ENCODE data around the gene PCGF2. TPM values are rescaled to one million over a fixed set of nuclear protein-coding genes. Genes with fewer than 3 reads are reported as not detected.
"Not testable (repeated sequence)": the region's sequence is repeated elsewhere in the genome, so short reads cannot be mapped to it uniquely, and the experiment has no call there.

The PCGF2 gene
- total RNA-seq, 1 donor from 2014 or later = 8.2 TPM

DNA sequence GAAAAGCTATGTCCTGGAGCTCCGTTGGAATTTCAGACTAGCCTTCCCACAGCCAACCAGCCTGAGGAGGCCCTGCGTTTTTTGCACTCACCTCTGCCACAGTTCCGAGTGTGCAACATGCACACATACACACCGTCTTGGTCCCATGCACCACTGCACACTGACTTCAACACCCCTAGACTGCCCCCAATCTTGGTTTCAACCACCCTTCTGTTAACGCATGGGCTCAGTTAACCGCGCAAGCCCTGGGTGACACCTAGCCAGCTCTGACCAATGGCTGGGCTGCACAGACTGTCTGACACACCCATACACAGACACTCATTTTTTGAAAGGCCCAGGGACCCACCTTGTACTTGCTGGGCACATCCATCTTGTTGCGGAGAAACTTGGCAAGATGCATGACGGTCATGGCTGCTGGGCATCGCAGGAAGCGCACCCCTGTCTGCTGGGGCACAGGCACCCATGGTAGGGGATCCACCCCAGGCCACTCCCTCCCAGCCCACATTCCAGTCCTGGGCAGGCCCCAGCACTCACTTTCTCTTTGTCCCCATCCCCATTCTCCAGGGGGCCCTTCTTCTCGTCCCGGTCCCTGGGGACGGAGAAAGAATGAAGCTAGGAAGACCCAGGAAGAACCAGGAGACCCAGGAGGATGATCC is 10.0 kb downstream of the PCGF2 start:
- DNase-seq (ENCODE audit: low spot score in 2 of 2) (no peak), FAIRE-seq (no peak)

DNA sequence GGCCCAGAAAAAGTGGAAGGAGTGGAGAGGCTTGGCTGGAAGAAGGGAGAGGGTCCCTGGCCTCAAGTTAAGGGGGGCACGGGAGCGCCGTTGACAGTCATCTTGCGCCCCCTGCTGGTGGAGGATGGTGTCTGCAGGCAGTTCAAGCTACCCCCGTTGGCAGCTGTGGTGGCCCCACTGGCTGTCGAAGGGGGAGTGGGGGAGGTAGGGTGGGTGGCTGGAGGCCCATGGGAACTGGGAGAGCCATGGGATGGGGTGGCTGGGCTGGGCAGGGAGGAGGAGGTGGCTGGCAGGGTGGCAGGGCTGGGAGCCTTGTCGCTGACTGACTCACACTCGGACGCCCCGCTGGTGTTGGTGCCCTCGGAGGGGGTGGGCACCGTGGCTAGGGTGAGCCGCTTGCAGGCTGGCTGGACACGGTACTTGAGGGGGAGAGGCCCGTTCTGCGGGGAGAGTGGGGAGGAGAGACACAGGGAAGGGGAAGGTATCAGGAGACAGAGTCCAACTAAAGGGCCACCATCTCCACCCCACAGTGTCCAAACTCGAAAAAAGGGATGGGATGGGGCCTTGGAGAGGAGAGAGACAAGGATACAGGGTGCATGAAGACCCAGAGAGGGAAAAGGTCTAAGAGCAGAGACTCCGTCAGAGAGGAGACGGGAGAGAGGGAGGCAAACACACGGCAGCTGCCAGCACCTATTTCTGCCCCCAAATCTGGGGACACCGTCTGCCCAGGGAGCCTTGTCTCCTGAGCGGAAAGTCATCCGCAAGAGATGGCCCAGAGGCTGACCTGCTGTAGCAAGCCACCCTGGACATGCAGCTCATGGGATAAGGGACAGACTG is 12.8 kb downstream of the PCGF2 start:
- DNase-seq (ENCODE audit: low spot score in 2 of 2) = peak; percentile 78 to 87
- no peak for FAIRE-seq

DNA sequence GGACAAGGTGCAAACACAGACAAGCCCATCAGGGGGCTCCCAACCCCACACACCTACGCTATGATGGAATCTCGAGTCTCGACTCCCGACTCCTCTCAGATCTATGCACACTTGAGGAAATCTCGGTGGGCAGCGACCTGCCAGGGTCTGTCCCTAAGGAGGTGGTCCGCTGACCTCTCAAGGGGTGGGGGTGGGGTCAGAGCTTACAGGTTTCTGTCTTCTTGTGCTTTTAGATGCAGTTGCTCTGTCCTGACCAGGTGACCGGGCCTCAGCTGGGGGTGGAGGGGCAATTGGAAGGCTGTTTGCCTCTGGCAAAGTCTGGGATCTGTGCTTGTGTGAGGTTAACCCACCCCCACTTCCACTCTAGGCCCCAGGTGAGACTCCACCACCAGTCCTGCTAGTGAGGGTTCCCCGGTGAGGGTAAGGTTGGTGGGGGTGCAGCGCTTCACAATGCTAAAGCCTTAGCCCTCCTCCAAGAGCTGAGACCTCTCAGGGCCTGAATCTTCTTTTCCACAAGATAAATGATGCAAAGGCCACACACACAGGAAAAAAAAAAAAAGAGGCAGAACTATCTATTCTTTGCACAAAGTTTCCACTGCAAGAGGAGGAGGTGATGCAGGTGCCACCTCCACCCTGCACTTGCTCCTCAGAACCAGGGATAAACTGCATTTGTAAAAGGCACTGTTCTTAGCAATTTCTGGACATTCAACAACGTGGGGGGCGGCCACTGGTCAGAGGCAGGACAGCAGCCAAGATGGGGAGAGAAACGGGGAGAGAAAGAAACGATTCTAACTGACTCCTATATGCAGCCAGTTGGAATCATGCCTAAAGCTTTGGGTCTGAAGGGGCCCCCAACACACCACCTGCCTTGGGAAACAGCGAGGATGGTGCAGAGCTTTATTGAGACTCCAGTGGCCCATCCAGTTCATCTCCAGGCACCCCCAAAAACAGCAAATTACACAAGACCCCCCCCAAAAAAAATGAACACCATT is 13.9 kb downstream of the PCGF2 start:
- no peak for DNase-seq (ENCODE audit: low spot score in 2 of 2)

DNA sequence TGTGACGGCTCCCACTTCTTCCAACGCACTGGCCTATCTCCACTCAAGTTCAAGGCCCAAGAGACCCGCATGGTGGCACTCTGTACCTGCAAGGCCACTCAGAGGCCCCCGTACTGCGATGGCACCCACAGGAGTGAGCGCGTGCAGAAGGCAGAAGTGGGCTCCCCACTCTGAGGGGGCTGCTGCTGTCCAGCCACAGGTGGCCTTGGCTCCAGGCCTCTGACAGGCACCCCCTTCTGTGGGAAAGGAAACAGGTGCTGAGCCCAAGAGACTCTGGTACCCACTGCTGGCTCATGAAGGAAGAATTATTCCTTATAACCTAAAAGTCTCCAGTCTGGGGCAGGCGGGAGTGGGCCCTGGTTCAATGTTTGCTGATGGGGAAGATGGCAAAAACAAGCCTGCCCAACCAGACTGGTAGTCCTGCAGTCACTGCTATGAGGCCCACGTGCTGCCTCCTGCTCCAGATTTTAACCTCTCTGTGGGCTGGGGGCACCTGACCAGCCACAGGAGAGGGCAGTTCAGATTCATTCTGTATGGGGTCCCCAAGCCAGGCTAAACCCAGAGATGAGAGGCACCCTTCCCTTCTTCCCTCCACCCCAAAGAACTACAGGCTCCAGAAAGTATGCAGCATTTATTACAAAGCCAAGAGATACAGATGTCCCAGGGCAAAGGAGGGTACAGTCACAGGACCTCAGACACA is 14.7 kb downstream of the PCGF2 start:
- DNase-seq (ENCODE audit: low spot score in 2 of 2) (no peak), FAIRE-seq (no peak)

More for the DNA sequence above, 13.9 kb downstream of the PCGF2 start:
- FAIRE-seq = no peak

DNA sequence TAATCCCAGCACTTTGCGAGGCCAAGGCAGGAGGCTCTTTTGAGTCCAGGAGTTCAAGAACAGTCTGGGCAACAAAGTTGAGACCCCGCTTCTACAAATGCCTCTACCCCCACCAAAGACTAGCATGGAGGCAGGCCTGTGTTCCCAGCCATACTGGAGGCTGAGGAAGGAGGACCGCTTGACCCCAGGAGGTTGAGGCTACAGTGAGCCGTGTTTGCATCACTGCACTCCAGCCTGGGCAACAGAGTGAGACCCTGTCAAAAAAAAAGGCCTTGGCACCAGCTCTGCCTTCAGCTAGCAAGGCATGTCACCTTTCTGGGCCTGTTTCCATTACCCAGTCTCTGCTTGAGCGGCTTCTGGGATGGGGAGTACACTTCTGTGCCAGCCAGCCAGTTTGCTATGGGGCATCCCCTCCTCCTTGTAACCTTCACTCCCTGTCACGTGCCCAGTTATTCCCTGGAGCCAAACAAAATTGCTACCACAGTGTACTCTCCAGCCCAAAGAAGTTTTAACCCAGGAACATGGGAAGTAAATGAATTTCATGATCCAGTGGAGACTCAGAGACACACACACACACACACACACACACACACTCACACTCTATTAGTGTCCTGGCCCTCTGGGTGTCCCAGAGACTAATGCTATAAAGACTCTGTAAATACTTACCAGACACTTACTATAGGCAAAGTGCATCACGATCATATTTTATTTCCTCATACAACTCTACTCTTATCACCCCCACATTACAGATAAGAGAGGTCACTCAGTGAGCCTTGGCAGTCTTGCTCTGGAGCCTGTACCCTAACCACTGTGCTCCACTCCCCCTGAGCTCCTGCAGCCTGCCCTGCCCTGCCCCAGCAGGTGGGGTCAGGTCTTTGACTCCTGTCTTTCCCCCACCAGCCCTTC is 15.5 kb downstream of the PCGF2 start:
- no peak for FAIRE-seq
- no peak for DNase-seq (ENCODE audit: low spot score in 2 of 2)

DNA sequence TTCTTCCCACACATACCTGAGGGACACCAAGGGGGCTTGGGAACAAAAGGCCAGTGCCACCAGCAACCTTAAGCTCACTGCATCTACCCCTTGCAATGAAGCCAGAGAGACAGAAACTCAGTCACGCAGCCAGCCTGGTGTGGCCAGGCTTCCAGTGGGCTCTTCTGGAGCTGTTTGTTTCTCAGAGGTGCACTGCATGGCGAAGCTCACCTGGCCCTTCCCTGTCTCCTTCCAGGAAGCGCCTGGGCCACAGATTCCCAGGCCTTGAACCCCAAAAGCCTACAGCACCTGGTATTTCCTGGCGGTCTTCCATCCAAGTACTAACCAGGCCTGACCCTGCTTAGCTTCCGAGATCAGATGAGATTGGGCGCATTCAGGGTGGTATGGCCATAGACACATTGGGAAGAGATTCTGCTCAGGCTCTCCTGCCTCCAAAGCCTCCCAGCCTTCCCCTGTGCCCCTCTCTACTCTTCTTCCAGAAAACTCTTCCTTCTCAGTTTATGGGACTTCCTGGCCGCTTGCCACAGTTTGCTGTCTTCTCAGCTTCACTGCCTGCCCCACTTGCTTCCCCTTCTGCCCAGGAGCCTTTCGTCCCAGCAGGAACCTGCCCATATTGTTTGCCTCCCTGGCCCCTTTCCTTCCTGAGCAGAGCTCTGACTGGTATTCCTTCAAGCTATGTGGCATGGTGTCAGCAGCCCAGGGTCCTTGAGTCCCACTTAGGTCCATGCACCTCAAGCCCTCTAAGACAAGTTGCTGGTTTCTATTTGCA is 16.4 kb downstream of the PCGF2 start:
- DNase-seq (ENCODE audit: low spot score in 2 of 2) = no peak
- FAIRE-seq = no peak

DNA sequence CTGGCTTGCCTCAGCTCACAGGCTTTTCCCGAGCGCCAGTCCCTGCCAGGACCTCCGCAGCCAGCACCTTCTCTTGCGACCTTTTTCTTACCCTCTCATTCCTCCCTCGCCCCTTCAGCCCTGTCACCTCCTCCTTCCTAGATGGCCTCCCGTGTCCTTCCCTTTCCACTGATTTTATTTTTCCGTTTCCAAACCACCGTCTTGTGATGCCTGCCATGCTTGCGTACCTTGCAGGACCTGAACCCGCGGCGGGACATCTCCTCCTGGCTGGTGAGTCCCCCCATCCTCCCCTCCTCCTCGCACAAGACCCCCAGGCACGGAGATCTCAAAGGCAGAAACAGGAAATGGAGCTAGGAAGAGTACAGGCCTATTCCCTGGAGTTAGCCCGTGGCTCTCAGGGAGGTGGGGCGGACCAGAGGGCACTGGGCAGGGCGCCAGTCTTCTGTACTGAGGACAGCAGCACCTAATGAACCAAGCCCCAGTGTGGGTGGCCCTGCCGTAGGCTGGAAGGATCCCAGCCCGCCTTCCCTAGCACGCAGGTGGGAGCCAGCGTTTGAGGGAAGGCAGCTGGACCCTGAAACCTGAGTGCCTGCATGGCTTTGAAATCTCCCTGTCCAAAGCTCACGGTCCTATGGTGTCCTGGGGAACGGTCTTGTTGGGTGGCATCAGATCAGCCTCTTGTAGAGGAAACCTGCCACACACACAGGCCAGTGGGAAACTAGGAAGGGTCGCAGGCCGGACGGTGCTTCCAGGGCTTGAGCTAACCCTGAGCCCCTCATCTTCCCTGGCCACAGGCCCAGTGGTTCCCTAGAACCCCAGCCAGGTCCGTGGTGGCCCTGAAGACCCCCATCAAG is 17.4 kb downstream of the PCGF2 start:
- DNase-seq (ENCODE audit: low spot score in 2 of 2) = no peak
- no peak for FAIRE-seq

DNA sequence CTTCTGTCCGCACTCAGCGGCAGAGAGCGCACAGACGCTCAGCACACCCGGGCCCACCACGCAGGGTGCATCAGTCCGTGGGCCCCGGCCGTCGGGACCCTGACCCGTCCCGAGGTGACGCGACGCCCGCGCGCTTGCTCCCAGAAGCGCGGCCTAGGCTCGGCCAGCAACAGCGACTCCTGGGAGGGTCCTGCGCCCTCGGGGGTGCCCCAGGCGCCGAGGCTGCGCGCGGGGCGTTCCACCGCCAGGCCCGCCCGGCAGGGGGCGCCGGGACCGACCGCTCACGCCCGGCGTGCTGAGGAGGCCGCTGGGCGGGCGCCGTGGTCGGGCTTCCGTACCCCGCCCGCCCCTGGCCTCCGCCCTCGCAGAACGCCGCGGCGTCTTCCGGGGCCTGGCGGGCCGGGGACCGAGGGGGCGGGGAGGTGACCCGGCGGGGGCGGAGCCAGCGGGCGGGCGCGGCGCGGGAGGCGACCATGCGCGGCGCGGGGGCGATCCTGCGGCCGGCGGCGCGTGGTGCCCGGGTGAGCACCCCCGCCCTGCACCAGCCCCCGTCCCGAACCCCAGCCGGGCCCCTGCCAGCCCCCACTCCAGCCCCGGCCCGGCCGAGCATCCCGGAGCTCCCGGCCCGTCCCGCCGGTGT is 18.1 kb downstream of the PCGF2 start, which contains the start of gene CISD3:
CISD3 (plus strand) TSS at position 456 of the 640 bp plus-strand sequence; CDS start at position 474, 18 bp downstream.
- FAIRE-seq = no peak
- DNase-seq (ENCODE audit: low spot score in 2 of 2) = peak; percentile 94

DNA sequence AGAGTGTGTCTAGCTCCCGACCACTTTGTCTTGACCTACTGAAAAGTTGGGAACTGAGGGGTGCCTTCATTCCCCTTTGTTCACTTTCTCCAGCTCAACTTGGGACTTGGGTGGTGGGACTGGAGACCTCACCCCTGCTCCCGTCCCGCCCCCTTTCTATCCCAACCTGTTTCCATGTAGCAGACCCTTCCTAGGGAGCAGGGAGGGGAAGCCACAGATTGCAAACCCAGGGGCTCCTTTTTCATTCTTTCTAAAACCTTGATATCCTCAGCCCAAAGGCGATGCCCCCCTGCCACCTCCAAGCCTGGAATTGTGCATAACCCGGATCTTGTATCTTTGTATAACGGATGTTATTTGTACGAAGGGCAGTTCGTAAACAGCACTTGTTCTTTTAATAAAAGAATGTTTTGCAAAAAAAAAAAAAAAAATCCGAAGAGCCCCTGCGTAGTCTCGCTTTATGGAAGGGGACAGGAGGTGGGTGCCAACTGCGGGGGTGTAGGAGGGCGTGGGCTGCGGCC is 18.7 kb downstream of the PCGF2 start:
- FAIRE-seq = no peak
- DNase-seq (ENCODE audit: low spot score in 2 of 2) = no peak

DNA sequence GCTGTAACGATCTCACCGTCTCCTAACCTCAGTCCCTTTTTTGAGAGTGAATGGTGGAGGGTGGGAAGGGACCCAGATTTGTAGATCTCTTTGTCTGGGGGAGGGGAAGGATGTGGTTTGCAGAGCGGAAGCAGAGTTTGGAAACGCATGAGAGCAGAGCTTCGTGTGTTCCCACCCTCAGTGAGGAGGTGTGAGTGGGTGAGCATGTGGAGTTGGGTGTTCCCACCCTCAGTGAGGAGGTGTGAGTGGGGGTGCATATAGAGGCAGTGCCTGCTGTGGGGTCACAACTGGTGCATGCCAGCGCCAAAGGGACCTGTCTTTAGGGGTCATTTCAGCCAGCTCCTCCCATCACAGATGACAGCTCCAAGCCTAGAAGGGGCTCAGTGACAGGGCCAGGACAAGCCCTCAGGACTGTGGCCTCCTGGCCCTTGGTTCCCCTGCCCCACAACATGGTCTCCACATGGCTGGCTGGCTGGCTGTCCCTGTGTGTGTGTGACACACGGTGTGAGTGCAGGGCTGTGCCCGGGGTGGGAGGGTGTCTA is 19.8 kb downstream of the PCGF2 start:
- DNase-seq (ENCODE audit: low spot score in 2 of 2) (no peak), FAIRE-seq (no peak)

DNA sequence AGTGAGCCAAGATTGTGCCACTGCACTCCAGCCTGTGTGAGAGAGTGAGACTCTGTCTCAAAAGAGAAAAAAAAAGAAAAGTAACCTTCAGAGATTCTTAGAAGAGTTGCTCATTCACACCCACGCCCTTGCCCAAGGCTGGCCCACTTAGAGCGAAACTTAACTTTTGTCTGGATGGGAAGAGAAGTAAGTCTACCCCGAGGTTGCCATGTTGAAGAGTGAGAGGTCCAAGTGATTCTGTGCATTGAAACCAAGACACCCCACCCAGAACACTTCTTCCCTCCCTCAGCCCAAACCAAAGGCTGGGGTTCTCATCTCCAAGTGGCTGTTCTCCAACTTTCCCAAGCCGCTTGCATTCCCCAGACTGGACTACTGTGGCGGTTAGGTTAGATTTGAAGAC is 20.4 kb downstream of the PCGF2 start:
- no peak for FAIRE-seq
- no peak for DNase-seq (ENCODE audit: low spot score in 2 of 2)

DNA sequence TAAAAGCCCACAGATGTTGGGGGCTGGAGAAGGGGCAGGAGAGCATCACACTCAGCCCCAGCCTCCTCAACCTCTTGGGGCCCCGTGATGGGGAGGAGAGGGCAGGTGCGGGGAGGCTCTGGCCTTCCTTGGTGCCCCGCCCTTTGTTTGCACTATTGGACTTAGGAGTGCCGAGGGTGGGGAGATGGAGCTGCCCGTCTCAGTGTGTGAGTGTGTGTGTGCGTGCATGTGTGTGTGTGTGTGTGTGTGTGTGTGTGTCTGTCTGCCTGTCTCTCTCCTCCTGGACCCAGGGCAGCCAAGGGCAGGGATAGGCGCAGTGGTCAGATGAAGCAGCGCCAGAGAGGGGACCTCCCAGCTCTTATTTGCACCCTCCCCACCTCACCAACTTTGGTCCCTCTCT is 22.0 kb downstream of the PCGF2 start:
- FAIRE-seq; DNase-seq (ENCODE audit: low spot score in 2 of 2): not testable (repeated sequence)

DNA sequence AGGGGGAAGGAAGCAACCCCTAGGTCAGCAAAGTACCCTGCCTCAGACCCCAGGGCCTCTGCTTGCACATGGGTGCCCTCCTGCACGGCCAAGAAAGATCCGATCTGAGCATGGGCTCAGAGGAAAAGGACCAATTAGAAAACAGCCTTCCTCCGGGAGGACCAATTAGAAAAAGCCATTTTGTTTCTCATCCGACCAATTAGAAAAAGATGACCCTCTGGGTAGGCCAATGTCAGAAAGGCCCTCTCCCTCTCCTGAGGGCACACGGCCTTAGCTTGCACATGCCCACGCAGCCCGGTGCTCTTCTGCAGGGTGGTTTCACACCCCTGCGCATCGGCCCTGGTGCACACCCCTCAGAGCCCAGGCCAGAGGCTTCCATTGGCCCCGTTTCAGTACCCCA is 23.1 kb downstream of the PCGF2 start:
- DNase-seq (ENCODE audit: low spot score in 2 of 2) = no peak
- FAIRE-seq = no peak

DNA sequence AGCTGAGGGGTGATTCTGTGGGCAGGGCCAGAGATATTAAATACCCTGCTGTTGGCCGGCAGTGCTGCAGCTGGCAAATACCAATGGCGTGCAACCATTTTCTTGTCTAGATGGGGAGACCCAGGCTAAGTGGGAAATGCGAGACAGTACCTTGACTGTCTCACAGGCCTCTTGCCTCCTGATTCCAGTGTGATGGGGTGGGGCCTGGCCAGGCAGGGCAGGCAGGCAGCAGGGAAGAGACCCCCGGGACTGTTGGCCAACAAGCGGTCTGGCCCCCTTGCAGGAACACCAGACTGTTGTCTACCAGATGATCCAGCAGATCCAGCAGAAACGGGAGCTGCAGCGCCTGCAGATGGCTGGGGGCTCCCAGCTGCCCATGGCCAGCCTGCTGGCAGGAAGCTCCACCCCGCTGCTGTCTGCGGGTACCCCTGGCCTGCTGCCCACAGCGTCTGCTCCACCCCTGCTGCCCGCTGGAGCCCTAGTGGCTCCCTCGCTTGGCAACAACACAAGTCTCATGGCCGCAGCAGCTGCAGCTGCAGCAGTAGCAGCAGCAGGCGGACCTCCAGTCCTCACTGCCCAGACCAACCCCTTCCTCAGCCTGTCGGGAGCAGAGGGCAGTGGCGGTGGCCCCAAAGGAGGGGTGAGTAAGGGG is 23.7 kb downstream of the PCGF2 start:
- DNase-seq (ENCODE audit: low spot score in 2 of 2) = peak; percentile 74 to 84
- no peak for FAIRE-seq

DNA sequence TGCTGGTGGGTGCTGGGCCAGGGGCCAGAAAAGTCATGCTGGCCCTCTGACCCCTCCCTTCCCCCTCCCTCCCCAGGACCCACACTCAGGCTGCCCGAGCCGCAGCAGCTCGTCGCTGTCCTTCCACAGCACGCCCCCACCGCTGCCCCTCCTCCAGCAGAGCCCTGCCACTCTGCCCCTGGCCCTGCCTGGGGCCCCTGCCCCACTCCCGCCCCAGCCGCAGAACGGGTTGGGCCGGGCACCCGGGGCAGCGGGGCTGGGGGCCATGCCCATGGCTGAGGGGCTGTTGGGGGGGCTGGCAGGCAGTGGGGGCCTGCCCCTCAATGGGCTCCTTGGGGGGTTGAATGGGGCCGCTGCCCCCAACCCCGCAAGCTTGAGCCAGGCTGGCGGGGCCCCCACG is 26.3 kb downstream of the PCGF2 start:
- DNase-seq (ENCODE audit: low spot score in 2 of 2) (no peak), FAIRE-seq (no peak)

DNA sequence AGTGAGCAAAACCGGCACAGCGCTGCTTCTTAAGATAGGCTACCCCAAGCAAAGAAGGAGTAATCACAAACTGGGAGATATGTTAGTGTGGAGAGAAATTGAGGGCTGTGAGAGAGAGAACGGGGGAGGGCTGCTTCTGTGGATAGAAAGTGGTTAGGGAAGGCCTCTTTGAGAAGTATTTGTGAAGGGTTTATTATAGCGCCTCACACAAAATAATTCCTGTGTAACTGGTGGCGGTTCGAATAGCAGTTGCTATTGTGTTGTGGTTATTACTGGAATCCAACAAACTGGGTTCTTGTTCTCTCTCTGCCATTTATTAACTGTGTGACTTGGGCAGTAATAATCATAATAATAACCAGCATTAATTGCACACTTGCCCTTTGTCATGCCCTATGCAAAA is 27.2 kb downstream of the PCGF2 start:
- DNase-seq (ENCODE audit: low spot score in 2 of 2) (no peak), FAIRE-seq (no peak)
